Renal cortical epithelial cell (primary cell): ENCODE measurements around the gene SORBS1. TPM values are rescaled to one million over a fixed set of nuclear protein-coding genes. Genes with fewer than 3 reads are reported as not detected.

Experiments used
- DNase-seq: peaks from one replicate; pipeline ENCODE4 v3.0.0-alpha.2; 2011; ENCODE audit warnings: low read depth
- total RNA-seq: library from RNA; depleted of rRNA; stranded (reverse); fragments of >200 nt; gene quantifications from 2 replicates; pipeline ENCODE4 v1.2.3, GENCODE V29; 2014

SORBS1 gene
- total RNA-seq, 1 donor from 2014 or later, result 9.8 TPM

DNA sequence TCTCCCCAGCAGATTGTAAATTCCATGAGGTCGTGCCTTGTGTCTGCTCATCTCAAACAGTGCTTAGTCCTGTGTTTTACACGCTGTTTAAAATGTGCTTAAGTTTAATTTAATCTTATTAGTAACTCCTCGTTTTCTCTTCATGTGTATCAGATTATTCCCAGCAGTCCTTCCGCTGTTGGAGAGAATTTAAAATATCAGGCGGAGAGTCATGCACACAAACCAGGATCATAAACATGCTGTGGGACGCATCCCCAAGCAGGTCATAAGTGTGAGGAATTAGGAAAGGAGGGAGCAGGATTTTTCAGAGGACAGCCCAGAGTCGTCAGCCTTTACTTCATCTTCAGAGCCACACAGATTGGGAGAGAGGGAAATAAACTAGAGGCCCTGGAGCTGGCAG, 4.2 kb upstream of the SORBS1 start:
- DNase-seq, result no peak

DNA sequence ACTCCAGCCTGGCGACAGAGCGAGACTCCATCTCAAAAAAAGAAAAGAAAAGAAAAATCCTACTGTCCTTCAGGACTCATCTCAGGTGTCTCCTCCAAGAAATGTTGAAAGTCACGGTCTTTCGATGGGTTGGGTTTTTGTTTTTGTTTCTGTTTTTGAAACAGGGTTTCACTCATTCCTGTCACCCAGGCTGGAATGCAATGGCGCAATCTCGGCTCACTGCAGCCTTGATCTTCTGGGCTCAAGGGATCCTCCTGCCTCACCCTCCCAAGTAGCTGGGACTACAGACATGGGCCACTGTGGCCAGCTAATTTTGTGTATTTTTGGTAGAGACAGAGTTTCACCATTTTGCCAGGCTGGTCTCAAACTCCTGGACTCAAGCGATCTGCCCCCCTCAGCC, 3.1 kb upstream of the SORBS1 start:
- DNase-seq, result no peak

DNA sequence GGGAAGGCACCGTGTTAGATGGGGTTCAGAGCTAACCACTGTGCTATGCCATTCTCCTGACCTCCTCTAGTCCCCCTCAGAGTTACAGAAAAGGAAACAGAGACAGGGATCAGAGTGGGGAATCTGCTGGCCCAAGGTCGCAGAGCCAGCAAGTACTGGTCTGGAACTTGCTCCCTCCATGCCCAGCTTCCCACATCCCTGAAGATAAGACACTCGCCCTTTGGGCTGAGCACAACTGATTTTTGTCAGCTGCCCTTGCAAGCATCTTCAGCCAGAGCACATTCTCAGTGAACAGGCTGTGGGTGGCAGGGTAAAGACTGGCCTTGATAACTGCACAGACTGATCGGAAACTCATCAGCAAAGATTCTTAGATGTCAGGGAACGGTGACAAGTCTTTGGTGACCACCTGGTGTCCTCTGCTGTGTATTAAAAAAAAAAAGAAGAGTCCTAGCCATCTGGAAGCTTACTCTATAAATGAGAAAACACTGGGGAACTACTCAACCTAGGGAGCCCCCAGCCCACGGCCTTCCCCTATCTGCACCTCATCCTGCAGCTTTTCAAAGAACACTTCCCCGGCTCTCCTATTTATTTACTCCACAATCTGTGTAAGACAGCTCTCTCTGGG, 1.3 kb upstream of the SORBS1 start:
- DNase-seq, result no peak

DNA sequence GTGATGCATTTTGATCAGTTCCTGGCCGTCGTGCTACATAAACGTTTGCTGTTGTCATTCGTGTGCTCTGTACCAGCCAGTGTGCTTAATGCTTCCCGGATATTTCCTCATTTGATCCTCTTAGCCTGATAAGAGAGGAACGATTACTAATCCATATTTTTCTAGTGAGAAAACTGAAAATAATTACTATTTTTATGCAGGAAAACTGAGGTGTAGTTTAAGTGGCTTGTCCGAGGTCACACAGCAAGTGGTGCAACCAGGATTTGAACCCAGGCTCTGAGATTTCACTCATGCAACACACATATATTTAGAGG, 650 bp upstream of the SORBS1 start:
- DNase-seq, result no peak

DNA sequence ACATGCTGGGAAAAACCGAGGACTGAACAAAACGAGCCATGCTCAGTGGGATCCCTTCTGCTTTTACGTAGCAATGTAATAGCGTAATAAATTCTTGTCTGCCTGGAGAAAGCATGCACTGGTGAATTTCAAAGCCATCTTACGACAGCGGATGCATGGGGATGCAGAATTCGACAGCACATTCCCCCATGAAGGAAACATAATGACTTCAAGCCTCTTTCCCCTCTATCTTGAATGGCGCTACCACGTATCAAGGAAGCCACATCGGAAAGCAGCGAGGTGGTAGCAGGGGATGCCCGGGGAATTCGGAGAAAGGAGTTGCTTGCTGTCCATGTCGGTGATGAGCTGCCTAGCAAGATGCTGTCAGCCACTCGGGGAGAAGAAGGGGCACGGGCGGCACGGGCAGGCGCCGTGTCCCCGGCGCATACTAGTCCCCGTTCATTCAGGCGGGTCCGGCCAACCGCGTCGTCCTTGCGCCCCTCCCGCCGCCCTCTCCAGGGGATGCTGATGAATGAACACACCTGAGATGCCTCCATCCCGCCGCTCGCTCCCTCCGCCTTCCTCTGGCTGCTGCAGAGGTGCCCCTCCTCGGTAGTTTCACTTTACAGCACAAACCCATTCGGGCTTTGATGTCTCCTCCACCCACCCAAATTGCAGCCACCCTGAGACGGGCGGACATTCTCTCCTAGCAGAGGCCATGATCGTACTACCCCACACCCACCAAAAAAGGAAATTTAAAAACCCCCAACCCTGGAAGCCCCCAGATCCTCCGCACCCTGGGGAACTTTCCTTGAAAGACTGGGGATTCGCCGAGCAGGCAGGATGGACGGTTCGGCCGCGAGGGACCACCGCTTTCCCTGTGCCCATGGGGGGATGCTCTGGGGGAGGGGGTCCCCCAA, 644 bp downstream of the SORBS1 start:
- DNase-seq, result no peak

DNA sequence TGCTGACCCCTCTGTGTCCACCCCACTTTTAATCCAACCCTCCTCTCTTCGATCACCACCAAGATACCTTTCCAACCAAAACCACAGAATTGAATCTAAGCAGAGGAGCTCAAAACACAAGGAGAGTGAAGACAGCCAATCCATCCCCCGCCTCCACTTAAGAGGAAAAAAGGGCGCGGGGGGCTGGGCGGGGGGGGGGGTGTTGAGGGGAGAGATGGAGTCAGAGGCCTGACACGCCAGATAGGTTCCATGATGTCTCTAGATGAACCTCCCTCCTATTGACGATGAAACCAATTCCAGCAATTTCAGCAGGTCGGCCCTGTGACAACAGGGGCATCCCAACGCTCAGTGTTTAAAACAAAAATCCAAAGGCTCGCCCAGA, 1.3 kb downstream of the SORBS1 start:
- no peak for DNase-seq

DNA sequence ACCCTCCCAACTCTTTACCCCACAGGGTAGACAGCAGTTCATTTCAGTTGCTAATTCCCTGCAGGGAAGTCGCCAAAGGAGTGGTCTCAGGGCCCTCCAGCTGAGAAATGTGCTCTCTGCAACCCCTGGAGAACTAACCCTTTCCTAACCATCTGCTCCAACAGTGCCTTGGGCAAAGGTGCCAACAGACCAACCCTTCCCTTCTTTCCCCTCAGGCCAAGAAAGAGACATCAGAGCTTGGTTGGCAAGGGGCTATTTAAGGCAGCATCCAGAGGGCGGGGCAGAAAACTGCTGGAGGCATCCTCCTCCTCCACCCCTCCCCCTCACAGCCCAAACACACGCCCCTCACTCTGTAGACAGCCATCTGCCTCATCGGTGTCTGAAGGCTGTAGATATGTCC, 1.7 kb downstream of the SORBS1 start:
- DNase-seq, result no peak

DNA sequence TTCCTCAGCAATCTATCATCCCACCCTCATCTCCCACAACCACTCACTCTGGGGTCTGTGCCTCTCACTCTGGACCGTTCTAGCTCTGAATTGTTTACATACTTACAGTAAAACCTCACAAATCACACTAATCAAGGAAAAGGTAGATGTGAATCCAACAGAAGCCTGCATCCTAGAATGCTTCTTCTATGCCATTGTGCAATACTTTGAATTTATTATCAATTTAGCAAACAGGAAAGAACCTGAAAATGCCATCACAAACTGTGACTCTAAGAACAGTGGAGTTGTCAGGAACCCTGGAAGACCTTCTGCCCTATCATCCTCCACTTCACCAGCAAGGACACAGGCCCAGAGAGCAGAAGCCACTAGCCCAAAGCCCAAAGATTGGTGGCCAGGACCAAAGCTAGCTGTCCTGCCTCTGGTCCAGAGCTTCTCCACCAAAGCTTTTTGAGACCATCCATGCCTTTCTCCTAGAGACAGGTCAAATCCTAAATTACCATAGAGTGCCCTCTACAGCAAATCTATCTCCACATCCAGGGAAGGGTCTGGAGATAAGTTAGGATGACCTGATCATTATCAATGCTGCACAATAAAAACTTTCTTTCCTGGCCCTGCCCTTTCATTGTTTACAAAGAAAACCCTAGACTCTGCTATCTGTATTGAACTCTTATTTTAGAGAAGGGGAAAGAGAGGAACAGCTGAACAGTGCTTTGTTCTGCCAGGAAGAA, 2.4 kb downstream of the SORBS1 start:
- DNase-seq, result no peak

DNA sequence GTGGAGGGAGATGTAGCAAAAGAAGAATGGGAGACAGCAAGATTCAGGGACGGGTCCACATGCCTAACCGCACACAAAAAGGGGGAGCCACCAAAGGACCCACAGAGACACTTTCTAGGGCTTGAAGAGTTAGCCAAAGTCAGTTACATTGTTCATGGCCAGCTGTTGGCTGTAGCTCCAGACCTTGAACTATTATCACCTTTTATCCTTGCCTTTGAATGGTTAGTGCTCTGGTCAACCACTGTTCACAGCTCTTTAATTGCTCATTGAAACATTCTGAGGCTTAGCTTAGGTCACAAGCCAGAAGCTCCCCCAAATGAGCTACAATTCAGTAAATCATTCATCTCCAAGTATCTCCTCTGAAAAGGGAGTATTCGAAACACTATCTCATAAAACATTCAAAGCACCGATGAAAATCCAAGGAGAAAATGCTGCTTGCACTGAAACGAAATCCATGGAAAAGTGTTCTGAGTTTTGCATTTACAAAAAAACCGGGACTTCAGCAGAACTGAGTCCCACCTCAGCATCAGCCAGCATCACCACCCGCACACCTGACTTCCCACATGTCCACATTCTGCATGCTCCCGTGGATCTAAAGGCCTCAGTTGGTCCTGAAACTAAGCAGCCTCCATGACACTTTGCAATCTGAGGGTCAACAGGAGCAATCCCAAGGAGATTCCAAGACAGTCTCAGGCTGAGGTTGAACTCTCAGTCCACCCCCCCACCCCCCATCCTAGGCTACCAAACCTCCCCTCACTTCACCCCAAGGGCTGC, 4.0 kb downstream of the SORBS1 start:
- DNase-seq, result no peak

DNA sequence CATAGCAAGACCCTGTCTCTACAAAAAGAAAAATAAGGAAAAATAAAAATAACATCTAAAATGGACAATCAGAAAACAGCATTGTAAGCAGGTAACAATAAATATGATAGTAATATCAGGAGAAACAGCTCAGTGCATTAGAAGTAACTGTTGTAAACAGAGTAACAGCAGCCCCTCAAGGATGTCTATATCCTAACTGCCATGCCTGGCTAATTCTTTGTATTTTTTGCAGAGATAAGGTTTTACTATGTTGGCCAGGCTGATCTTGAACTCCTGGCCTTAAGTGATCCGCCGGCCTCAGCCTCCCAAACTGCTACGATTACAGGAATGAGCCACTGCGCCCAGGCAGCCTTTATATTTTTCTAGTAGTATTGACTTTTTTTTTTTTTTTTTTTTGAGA, 7.5 kb downstream of the SORBS1 start:
- no peak for DNase-seq

DNA sequence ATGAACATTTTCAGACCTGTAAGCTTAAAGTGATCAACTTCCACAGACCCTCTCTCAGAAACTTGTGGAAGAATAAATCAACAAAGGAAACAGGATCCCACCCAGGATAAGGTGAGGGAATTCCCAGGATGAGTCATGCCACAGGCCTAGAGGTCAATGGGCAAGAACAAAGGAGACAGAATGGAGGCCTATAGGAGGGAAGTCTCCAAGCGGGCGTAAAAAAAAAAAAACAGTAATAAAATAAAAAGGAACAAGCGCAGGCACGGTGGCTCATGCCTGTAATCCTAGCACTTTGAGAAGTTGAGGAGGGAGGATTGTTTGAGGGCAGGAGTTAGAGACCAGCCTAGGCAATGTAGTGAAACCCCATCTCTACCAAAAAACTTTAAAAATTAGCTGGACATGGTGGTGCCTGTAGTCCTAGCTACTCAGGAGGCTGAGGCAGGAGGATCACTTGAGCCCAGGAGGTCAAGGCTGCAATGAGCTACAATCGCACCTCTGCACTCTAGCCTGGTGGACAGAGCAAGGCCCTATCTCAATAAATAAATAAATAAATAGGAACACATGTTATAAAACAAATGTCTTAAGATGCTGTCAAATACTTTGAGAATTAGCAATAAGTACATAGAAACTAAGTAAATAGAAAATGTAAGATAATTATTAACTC, 8.4 kb downstream of the SORBS1 start:
- peak; percentile 86 for DNase-seq

DNA sequence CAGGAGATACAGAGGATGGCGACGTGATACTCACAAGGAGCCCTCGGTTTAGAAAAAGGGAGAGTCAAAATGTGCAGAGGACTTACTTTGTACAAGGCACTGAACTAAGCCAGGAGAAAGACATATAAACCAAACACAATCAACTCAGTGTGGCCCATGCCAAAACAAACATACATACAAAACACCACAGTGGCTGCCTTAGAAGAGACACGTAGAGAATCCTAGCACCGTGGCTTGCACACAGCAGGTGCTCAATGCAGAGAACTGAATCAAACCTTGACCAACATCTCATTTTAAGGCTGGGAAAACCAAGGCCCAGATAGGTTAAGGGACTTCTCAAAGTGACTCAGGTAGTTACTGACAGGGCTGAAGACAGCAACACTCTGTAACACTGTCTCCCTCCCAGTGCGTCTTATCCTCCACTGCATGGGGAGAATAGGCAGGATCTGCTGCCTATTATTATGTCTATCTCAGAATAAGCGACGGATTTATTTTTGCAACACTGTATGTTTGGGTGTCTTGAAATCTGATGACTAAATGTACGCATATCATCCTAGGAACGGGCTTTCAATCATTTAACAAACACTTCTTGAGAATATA, 11.0 kb downstream of the SORBS1 start:
- DNase-seq, result no peak

DNA sequence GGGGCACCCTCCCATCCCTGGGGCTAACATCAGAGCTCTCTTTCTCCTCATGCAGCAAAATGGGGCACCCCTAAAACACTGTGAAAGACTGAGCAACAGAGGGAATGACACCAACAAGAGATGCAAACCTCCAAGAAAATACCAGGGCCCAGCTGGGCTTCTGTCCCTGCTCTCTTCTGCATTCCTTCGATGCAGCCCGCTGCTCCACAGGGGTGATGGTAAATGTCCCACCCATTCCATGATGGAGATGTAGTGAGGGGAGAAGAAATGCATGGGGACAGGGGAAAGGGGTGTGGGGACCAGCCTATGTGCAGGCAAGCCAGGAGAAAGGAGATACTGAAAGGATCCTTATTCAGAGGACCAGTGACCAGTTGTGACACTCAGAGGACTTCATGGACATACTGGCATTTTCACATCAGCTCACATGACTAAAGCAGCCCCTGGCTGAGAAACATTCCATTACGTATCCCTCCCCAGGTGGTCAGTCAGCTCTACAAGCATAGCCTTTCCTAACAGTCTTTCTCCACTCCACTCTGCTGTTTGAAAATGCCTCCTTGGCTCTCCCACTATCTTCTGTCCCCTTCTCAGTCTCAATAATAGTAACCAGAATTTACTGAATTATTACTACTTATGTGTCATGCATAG, 13.3 kb downstream of the SORBS1 start:
- DNase-seq, result no peak

DNA sequence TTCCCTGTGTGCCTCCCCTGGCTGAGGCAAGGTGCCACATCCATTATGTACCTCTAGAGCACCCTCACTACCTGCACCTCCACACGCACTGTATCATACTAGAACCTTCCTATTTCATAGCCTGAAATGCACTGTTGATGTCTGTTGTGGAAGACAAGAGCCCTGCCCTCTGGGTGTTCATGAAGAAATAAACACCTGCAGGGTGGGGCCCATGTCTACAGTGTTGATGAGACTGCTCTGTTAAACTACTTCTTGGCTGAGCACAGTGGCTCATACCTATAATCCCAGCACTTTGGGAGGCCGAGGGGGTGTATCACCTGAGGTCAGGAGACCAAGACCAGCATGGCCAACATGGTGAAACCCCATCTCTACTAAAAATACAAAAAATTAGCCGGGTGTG, 14.0 kb downstream of the SORBS1 start:
- DNase-seq, result no peak

DNA sequence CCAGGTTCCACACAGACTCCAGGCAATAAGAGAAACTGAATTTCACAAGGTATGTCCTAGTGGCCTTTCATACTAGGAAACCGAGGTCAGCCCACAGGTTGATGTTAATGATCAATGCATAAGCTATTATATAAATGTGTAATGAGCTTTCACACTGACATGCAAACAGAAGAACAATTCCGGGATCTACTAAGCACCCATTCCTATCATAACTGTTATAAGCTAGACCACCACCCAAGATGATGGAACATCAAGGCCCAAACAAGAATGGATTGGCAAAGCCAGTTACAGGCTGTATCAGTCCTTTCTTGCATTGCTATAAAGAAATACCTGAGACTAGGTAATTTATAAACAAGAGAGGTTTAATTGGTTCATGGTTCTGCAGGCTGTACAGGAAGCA, 15.2 kb downstream of the SORBS1 start:
- peak; percentile 41 for DNase-seq

DNA sequence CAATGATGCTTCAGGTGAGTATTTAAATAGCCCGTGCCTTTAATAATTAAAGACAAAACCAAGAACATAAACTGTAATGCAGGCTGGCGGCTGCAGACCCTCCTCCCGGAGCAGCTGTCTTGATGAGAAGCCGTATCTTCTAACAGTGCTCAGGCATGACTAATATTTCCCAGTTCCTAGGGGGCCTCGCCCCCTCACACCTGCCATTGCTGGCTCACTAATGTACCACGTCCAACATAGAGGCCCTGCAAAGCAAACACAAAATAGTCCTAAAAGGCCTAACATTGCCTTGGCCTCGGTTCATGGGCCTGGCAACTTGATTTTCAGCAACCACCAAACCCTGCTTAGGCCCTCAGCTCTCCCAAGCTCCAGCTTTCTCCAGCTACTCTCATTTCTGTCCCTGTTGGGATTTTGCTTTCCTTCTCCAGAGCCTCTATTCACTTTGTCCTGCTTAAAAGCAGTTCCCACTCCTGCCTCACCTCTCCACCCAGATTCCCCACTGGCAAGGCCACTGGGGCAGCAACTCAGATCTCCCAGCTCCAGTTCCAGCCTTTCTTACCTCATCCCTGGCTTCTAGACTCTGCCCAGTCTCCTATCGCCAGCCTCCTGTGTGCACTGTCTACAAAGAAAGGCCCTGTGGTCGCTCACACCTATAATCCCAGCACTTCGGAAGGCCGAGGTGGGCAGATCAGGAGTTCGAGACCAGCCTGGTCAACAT, 16.2 kb downstream of the SORBS1 start:
- DNase-seq, result peak; percentile 29

DNA sequence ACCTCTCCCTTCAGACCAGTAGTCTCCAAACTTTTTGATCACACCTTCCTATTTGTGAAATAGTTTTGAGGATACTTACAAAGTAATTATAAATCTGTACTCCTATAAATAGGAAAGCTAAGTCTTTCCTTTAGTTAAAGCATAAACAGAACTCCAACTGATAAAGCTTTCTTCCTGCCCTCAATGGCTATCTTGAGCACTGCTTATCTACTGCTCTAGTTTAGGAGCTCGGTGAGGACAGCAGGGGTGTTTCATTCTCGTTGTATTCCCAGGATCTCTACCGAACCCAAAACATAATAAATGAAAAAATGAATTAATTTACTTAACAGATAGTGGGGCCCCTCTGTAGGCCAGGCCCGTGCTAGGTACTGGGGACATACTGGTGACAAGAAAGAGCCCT, 17.7 kb downstream of the SORBS1 start:
- DNase-seq, result no peak

DNA sequence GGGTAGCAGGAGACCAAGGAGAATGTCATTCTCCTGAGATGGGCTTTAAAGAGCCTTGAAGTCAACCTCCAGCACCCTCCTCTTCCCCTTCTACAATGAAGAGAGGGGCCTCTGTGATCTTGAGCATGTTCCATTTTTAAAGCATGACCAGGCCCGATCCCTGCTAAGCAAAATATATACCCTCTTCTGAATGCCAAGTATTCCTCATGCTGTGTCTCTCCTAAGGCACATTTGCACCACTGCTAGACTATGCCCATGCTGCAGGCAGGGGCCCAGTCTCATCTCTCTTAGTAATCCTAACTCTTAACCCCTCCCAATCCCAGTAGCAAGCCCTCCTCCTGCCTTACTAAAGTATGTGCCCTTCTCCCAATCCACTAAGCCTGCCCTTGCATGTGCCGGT, 18.4 kb downstream of the SORBS1 start:
- DNase-seq, result no peak

DNA sequence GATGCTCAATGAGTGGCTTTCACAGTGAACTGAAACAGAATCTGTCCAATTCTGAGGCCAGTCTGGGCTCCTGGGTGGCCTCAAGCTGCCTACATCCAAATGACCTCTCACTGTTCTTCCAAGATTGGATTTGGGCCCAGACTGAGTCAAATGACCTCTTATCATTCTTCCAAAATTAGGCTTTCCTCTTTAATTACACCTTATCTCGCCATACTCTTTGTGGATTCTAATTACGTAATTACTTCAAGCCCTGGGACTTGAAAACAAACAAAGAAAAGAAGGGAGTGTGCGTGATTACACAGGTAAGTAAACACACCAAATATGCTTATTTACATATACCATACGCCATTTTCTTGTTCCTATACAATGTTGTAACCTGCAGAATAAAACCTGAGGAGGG, 18.8 kb downstream of the SORBS1 start:
- DNase-seq, result no peak

DNA sequence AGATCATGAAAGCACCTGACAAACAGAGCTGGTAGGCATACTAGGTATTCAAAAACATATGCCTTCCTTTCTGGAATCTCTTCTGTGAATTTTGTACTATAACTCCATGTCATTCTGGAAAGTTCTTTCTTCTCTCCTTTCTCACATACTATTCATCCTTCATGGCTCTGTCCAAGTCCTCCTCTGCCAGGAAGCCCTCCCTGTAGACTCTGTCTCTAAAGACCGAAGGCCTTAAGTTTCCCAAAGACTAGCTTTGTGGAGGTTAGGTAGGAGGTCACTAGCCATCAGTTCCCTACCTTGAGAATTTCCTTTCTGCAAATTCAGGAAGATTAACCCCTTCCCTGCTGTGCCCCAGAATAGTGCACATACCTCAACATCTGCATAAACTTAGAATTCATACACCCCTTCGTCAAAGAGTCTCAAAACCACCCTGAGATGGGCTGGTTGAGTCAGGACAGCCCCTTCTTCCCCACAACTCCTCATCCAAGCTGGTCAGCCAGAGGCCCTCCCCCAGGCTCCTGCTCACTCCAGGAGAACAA, 20.6 kb downstream of the SORBS1 start:
- no peak for DNase-seq
